Stimulated activated naive CD8-positive, alpha-beta T cell treated with anti-CD3 and anti-CD28 coated beads, Interleukin-15, Interleukin-2, amounts not matched to agents 100 ng/mL and 50 ng/mL, for 24 hours (primary cell): ENCODE results near the gene PLAC9.

Experiments
- H3K27ac Mint-ChIP-seq: one replicate; pipeline ENCODE4 v1.8.0; 2021; ENCODE audit warnings: mild to moderate bottlenecking, mixed read lengths
- H3K27me3 Mint-ChIP-seq: one replicate; pipeline ENCODE4 v1.8.0; 2021; ENCODE audit warnings: mixed read lengths
- H3K36me3 Mint-ChIP-seq: one replicate; pipeline ENCODE4 v1.8.0; 2021; ENCODE audit warnings: low read depth, mixed read lengths
- H3K4me1 Mint-ChIP-seq: one replicate; pipeline ENCODE4 v1.8.0; 2021; ENCODE audit warnings: low read depth, mixed read lengths
- H3K4me3 Mint-ChIP-seq: one replicate; pipeline ENCODE4 v1.8.0; 2021; ENCODE audit warnings: mild to moderate bottlenecking, mixed read lengths
- H3K9me3 Mint-ChIP-seq: one replicate; pipeline ENCODE4 v1.8.0; 2021; ENCODE audit warnings: mixed read lengths

The PLAC9 gene

DNA sequence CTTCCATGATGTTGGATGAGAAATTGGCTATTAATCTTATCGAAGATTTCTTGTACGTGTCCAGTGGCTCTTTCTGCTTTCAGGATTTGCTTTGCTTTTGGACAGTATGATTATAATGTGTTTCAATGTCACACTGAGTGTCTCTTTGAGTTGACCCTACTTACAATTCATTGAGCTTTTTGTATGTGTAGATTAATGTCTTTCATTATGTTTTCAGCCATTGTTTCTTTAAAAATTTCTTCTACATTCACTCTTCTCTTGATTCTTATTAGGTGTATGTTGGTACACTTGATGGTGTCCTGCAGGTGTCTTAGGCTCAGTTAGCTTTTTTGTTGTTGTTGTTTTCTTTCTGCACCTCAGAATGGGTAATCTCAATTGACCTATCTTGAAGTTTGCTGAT lies 16.6 kb downstream of the PLAC9 start:
- Mint-ChIP-seq H3K36me3 (peaks cover 54% of the 10 kb centered on the region), H3K27me3 (no peaks in the 10 kb centered on the region), H3K4me3 (no peak overlapping the region), H3K27ac (no peak overlapping the region), H3K4me1 (peaks cover 15% of the 10 kb centered on the region), H3K9me3 (peaks cover 11% of the 10 kb centered on the region)

DNA sequence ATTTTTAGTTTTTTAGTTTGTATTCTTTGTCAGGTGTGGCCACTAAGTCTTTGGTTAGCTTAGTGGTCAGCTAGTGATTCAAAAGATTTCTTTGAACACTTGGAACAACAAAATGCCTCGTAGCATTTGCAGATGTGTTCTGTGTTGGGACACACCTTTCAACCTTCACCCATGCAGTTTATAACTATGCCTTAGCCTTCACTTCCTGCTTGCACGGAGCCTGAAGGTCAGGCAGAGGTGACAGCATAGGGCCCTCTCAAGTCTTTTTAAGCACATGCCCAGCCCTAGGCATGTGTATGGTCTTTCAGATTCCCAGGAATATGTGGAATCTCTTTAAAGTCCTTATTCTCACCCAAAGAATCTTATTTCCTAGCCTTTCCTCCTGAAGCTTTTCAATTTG lies 17.6 kb downstream of the PLAC9 start:
- Mint-ChIP-seq H3K4me3 (no peak overlapping the region), H3K36me3 (peaks cover 64% of the 10 kb centered on the region), H3K27ac (no peak overlapping the region)

GRCh38 chr10:80152820-80153219 lies 20.3 kb downstream of the PLAC9 start:
- Mint-ChIP-seq H3K36me3 (peaks cover 87% of the 10 kb centered on the region), H3K9me3 (peaks cover 11% of the 10 kb centered on the region), H3K27me3 (no peaks in the 10 kb centered on the region), H3K4me3 (no peak overlapping the region), H3K4me1 (peaks cover 24% of the 10 kb centered on the region), H3K27ac (peak overlapping the region; percentile 9)

More for the DNA sequence above, 17.6 kb downstream of the PLAC9 start:
- Mint-ChIP-seq H3K27me3 (no peaks in the 10 kb centered on the region), H3K4me1 (peaks cover 13% of the 10 kb centered on the region), H3K9me3 (peaks cover 11% of the 10 kb centered on the region)

- Mint-ChIP-seq H3K27ac (peak overlapping the region; percentile 16), H3K4me3 (no peak overlapping the region), H3K4me1 (peaks cover 24% of the 10 kb centered on the region), H3K36me3 (peaks cover 91% of the 10 kb centered on the region), H3K27me3 (no peaks in the 10 kb centered on the region), H3K9me3 (peaks cover 11% of the 10 kb centered on the region)
These were observed 20.9 kb downstream of the PLAC9 start for GRCh38 chr10:80153460-80153859.

DNA sequence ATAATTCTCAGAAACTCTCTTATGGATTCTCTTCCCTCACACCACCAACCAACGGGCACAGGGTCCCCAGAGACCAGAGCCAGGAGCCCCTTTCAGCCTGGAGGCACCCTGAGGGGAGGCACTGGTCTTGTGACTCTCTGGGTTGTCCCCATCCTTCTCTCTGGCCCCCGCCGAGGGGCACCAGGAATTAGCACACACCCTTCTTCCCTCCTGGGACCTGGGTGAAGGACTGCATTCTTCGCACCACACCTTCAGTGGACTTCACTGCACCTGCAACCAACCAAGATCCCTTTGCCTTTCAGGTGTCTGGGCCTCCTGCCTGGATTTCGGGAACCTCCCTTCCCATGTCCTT lies 22.1 kb downstream of the PLAC9 start:
- Mint-ChIP-seq H3K27me3 (no peaks in the 10 kb centered on the region), H3K27ac (peak overlapping the region; percentile 63), H3K4me3 (no peak overlapping the region), H3K9me3 (peaks cover 6% of the 10 kb centered on the region), H3K4me1 (peaks cover 24% of the 10 kb centered on the region), H3K36me3 (peaks cover 92% of the 10 kb centered on the region)

GRCh38 chr10:80154978-80155695 lies 22.6 kb downstream of the PLAC9 start:
- Mint-ChIP-seq H3K27ac (peak overlapping the region; percentile 63), H3K4me3 (peak overlapping the region; percentile 30), H3K9me3 (peaks cover 5% of the 10 kb centered on the region), H3K27me3 (no peaks in the 10 kb centered on the region), H3K4me1 (peaks cover 24% of the 10 kb centered on the region), H3K36me3 (peaks cover 94% of the 10 kb centered on the region)

DNA sequence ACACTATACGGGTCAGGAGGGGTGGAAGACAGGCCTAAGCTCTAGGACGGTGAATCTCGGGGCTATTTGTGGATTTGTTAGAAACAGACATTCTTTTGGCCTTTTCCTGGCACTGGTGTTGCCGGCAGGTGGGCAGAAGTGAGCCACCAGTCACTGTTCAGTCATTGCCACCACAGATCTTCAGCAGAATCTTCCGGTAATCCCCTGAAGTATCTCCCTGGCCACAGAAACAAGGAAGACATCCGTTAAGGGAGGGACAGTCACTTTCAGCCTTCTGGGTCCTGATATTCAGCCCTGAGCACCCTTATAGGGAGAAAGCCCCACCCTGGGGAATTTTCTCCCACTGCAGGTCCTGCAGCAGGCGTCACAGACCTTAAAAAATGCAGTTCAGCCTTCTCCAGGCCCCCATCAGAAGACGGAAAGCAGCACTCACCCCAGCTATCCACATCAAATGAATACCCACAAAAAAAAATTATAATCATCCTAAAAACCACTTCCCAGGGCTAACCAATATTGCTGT lies 23.2 kb downstream of the PLAC9 start:
- H3K4me3 Mint-ChIP-seq: peak overlapping the region; percentile 30
- no peaks in the 10 kb centered on the region for H3K9me3 Mint-ChIP-seq
- H3K4me1 Mint-ChIP-seq: peaks cover 24% of the 10 kb centered on the region

GRCh38 chr10:80156216-80156615 lies 23.7 kb downstream of the PLAC9 start:
- Mint-ChIP-seq H3K9me3 (no peaks in the 10 kb centered on the region), H3K36me3 (peaks cover 93% of the 10 kb centered on the region), H3K27me3 (no peaks in the 10 kb centered on the region), H3K4me1 (peaks cover 24% of the 10 kb centered on the region), H3K4me3 (no peak overlapping the region), H3K27ac (peak overlapping the region; percentile 63)

More for the DNA sequence above, 23.2 kb downstream of the PLAC9 start:
- H3K36me3 Mint-ChIP-seq: peaks cover 93% of the 10 kb centered on the region
- no peaks in the 10 kb centered on the region for H3K27me3 Mint-ChIP-seq
- peak overlapping the region; percentile 63 for H3K27ac Mint-ChIP-seq

GRCh38 chr10:80157561-80157960 lies 25.0 kb downstream of the PLAC9 start:
- Mint-ChIP-seq H3K4me3 (no peak overlapping the region), H3K9me3 (no peaks in the 10 kb centered on the region), H3K36me3 (peaks cover 93% of the 10 kb centered on the region), H3K4me1 (peaks cover 24% of the 10 kb centered on the region), H3K27me3 (no peaks in the 10 kb centered on the region), H3K27ac (no peak overlapping the region)

GRCh38 chr10:80158126-80158525 lies 25.6 kb downstream of the PLAC9 start:
- H3K27ac Mint-ChIP-seq: peak overlapping the region; percentile 37
- no peaks in the 10 kb centered on the region for H3K27me3 Mint-ChIP-seq
- no peak overlapping the region for H3K4me3 Mint-ChIP-seq
- no peaks in the 10 kb centered on the region for H3K9me3 Mint-ChIP-seq
- H3K36me3 Mint-ChIP-seq: peaks cover 94% of the 10 kb centered on the region
- peaks cover 24% of the 10 kb centered on the region for H3K4me1 Mint-ChIP-seq

- H3K4me3 Mint-ChIP-seq: no peak overlapping the region
- no peaks in the 10 kb centered on the region for H3K9me3 Mint-ChIP-seq
- H3K36me3 Mint-ChIP-seq: peaks cover 94% of the 10 kb centered on the region
- peaks cover 21% of the 10 kb centered on the region for H3K4me1 Mint-ChIP-seq
- peak overlapping the region; percentile 37 for H3K27ac Mint-ChIP-seq
- H3K27me3 Mint-ChIP-seq: no peaks in the 10 kb centered on the region
These were observed 26.1 kb downstream of the PLAC9 start for GRCh38 chr10:80158598-80159127.

DNA sequence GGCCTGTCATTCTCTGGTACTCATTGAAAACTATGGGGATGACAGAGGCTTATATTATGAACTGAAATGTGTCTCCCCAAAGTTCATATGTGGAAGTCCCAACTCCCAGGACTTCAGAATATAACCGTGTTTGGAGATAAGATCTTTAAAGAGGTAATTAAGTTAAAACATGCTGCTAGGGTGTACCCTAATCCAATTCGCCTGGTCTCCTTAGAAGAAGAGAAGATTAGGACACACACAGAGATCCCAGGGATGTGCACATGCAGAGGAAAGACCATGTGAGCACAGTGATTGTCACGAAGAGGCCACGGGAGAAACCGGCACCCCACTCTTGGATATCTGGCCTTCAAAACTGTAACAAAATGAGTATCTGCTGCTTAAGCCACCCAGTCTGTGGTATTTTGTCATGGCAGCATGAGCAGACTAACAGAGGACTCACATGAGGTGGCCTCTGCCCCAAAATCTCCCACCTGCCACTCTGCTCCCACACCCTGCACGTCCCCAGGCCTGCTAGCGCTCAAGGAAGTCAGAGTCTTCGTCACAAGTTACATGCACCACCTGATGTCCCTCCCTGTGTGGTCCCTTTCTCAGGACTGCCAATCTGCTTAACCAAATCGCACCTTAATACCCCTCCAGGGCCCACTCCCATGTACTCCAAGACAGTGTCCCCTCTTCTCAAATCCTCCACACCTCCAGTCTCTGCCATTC lies 26.8 kb downstream of the PLAC9 start:
- H3K27ac Mint-ChIP-seq: peak overlapping the region; percentile 38
- H3K4me3 Mint-ChIP-seq: no peak overlapping the region
- H3K36me3 Mint-ChIP-seq: peaks cover 96% of the 10 kb centered on the region

GRCh38 chr10:80160361-80161320 lies 28.1 kb downstream of the PLAC9 start:
- H3K4me1 Mint-ChIP-seq: peaks cover 13% of the 10 kb centered on the region
- H3K27ac Mint-ChIP-seq: peak overlapping the region; percentile 61
- H3K4me3 Mint-ChIP-seq: no peak overlapping the region
- H3K27me3 Mint-ChIP-seq: no peaks in the 10 kb centered on the region
- H3K9me3 Mint-ChIP-seq: no peaks in the 10 kb centered on the region
- peaks cover 88% of the 10 kb centered on the region for H3K36me3 Mint-ChIP-seq

More for the DNA sequence above, 26.8 kb downstream of the PLAC9 start:
- Mint-ChIP-seq H3K4me1 (peaks cover 21% of the 10 kb centered on the region), H3K9me3 (no peaks in the 10 kb centered on the region), H3K27me3 (no peaks in the 10 kb centered on the region)

GRCh38 chr10:80161321-80162083 lies 29.0 kb downstream of the PLAC9 start:
- H3K4me3 Mint-ChIP-seq: no peak overlapping the region
- no peaks in the 10 kb centered on the region for H3K9me3 Mint-ChIP-seq
- H3K4me1 Mint-ChIP-seq: peaks cover 13% of the 10 kb centered on the region
- peaks cover 88% of the 10 kb centered on the region for H3K36me3 Mint-ChIP-seq
- peak overlapping the region; percentile 56 for H3K27ac Mint-ChIP-seq
- no peaks in the 10 kb centered on the region for H3K27me3 Mint-ChIP-seq
